Activated T-helper 1 cell treated with anti-CD3 and anti-CD28 coated beads, Interleukin-2, amount 50 U/mL, for 16 hours (primary cell): Measurements from ENCODE around the gene SRCAP.
"Not testable (repeated sequence)": the region's sequence is repeated elsewhere in the genome, so short reads cannot be mapped to it uniquely, and the experiment has no call there.

ENCODE experiments used
- DNase-seq, 2 donors: peaks; one replicate each; pipeline ENCODE4 v3.0.0-alpha.2; 2020; ENCODE audit warnings: low read depth in 1 of 2, low spot score in 1 of 2

The SRCAP gene

GRCh38 chr16:30697264-30698138 lies 1.5 kb upstream of the SRCAP start:
- no peak for DNase-seq

- DNase-seq = peak; percentile 98
Measured at GRCh38 chr16:30698139-30698815, 694 bp upstream of the SRCAP start.

- DNase-seq = no peak
Measured at GRCh38 chr16:30699615-30700099, 686 bp downstream of the SRCAP start.

- no peak for DNase-seq
Measured at GRCh38 chr16:30700491-30700890, 1.5 kb downstream of the SRCAP start.

- no peak for DNase-seq
Measured at GRCh38 chr16:30700971-30701370, 2.0 kb downstream of the SRCAP start.

GRCh38 chr16:30703071-30703470 lies 4.1 kb downstream of the SRCAP start:
- DNase-seq = not testable (repeated sequence)

GRCh38 chr16:30703971-30704370 lies 5.0 kb downstream of the SRCAP start:
- DNase-seq = no peak

GRCh38 chr16:30706046-30706445 lies 7.1 kb downstream of the SRCAP start:
- DNase-seq = no peak

- no peak for DNase-seq
Measured at GRCh38 chr16:30710971-30711370, 12.0 kb downstream of the SRCAP start.

- no peak for DNase-seq
Measured at GRCh38 chr16:30711712-30712111, 12.7 kb downstream of the SRCAP start.

- peak in 1 of 2 donors; percentile 10 for DNase-seq
Measured at GRCh38 chr16:30715750-30716445, 16.9 kb downstream of the SRCAP start.

GRCh38 chr16:30720086-30720485 lies 21.1 kb downstream of the SRCAP start:
- DNase-seq = no peak

GRCh38 chr16:30720694-30721093 lies 21.7 kb downstream of the SRCAP start:
- DNase-seq = no peak

GRCh38 chr16:30721167-30721566 lies 22.2 kb downstream of the SRCAP start:
- DNase-seq = no peak

GRCh38 chr16:30721606-30722005 lies 22.6 kb downstream of the SRCAP start:
- no peak for DNase-seq

GRCh38 chr16:30722443-30722842 lies 23.5 kb downstream of the SRCAP start:
- no peak for DNase-seq

GRCh38 chr16:30722916-30723315 lies 23.9 kb downstream of the SRCAP start:
- DNase-seq = no peak

GRCh38 chr16:30723725-30724355 lies 24.9 kb downstream of the SRCAP start:
- no peak for DNase-seq

- DNase-seq = no peak
Measured at GRCh38 chr16:30724641-30725417, 25.9 kb downstream of the SRCAP start.

GRCh38 chr16:30725418-30725792 lies 26.4 kb downstream of the SRCAP start:
- no peak for DNase-seq
